ENCODE measurements around the gene CHKB. TPM values are rescaled to one million over a fixed set of nuclear protein-coding genes. Genes with fewer than 3 reads are reported as not detected.
A peak's percentile ranks its signal among the peaks of the same experiment; 100 is the strongest.

CHKB gene
- total and polyA plus RNA-seq, 2 of the 8 experiments (the other 6 are each of a cell fraction or from before 2014, with no cell fraction given) = 27.9 to 42.2 TPM

DNA sequence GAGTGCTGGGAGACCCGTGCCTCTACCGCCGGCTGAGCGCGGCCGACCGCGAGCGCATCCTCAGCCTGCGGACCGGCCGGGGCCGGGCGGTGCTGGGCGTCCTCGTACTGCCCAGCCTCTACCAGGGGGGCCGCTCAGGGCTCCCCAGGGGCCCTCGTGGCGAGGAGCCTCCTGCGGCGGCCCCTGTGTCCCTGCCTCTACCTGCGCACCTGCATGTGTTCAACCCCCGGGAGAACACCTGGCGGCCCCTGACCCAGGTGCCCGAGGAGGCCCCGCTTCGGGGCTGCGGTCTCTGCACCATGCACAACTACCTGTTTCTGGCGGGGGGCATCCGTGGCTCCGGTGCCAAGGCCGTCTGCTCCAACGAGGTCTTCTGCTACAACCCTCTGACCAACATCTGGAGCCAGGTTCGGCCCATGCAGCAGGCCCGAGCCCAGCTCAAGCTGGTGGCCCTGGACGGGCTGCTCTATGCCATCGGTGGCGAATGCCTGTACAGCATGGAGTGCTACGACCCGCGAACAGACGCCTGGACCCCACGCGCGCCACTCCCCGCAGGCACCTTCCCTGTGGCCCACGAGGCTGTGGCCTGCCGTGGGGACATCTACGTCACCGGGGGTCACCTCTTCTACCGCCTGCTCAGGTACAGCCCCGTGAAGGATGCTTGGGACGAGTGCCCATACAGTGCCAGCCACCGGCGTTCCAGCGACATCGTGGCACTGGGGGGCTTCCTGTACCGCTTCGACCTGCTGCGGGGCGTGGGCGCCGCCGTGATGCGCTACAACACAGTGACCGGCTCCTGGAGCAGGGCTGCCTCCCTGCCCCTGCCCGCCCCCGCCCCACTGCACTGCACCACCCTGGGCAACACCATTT, 33.5 kb downstream of the CHKB start:
- no peaks in the 10 kb centered on the region for H3K36me3 ChIP-seq (ENCODE audit: control insufficient read depth in 2 of 4, insufficient read depth in 4 of 4, low read length in 3 of 4)
- no peak overlapping the region for H3K4me3 ChIP-seq (ENCODE audit: extremely low read depth in 1 of 4, insufficient read depth in 2 of 4, low read depth in 3 of 4, low read length in 4 of 4)
- H2BK15ac ChIP-seq (ENCODE audit: low read length) = no peak overlapping the region
- WGBS, 2 experiments (ENCODE audit: extremely low coverage in 1 of 2, insufficient coverage in 1 of 2, insufficient read length in 1 of 2, insufficient replicate concordance in 2 of 2, low coverage in 1 of 2, low lambda C conversion rate in 2 of 2, missing lambda C conversion rate in 1 of 2) = 91% methylated on average over 51 of the region's 68 CpGs; no CpG with 5 or more reads in 1 of the 2 experiments
- no peak overlapping the region for H3K23ac ChIP-seq (ENCODE audit: insufficient read length)
- peaks cover 0 to 5% (median 0%) of the 10 kb centered on the region in 4 experiments; a peak in 1 of 7 replicates for H3K4me1 ChIP-seq (replicated peaks in 1 of 4; ENCODE audit: control insufficient read depth in 3 of 4, insufficient read depth in 4 of 4, low read length in 3 of 4)
- no peak overlapping the region for H2BK120ac ChIP-seq (replicated peaks; ENCODE audit: low read depth, low read length)
- no peak overlapping the region; the same call in 1 of the 2 replicates for H2AFZ ChIP-seq (ENCODE audit: low read length)
- H3K9ac ChIP-seq (replicated peaks in 1 of 4; ENCODE audit: extremely low read depth in 1 of 4, low read depth in 3 of 4, low read length in 3 of 4) = no peak overlapping the region
- H3K23me2 ChIP-seq (ENCODE audit: low read depth, low read length) = no peaks in the 10 kb centered on the region
- FAIRE-seq = no peak
- no peak overlapping the region for H3K56ac ChIP-seq (replicated peaks; ENCODE audit: insufficient read length, low read depth, low read length)
- H3K18ac ChIP-seq (ENCODE audit: extremely low read depth, low read length) = no peak overlapping the region
- H4K20me1 ChIP-seq (replicated peaks in 1 of 2; ENCODE audit: control insufficient read depth in 1 of 2, insufficient read depth in 2 of 2, low read length in 2 of 2) = no peaks in the 10 kb centered on the region
- H3K4me2 ChIP-seq (ENCODE audit: insufficient read depth in 1 of 2, low read depth in 2 of 2, low read length in 2 of 2) = no peak overlapping the region
- no peaks in the 10 kb centered on the region for H3K79me1 ChIP-seq (ENCODE audit: low read depth, low read length)
- ChIA-PET CTCF (ENCODE audit: partially characterized antibody) (interaction anchor here (0.8 to 2.2 kb wide), 7 partner anchors 14 to 226 kb away, joined by 3 to 9 read pairs (median 3); no protein-coding TSS in a partner anchor), POLR2A (ENCODE audit: partially characterized antibody) (no interaction called here)
- H4K8ac ChIP-seq (ENCODE audit: extremely low read depth, insufficient read depth, low read length) = no peak overlapping the region; the same call in 1 of the 2 replicates
- H4K5ac ChIP-seq (ENCODE audit: insufficient read length, low read depth, low read length) = no peak overlapping the region
- H3K9me3 ChIP-seq (ENCODE audit: insufficient read depth in 2 of 2, low read depth in 1 of 2, low read length in 1 of 2) = no peaks in the 10 kb centered on the region
- H4K91ac ChIP-seq (replicated peaks; ENCODE audit: insufficient read length, low read length) = no peak overlapping the region
- no peak overlapping the region for H3K27ac ChIP-seq (ENCODE audit: low read depth, low read length)
- no peak overlapping the region for H2BK20ac ChIP-seq (ENCODE audit: low read length)
- no peaks in the 10 kb centered on the region for H3K79me2 ChIP-seq (ENCODE audit: control insufficient read depth in 1 of 2, insufficient read depth in 2 of 2, low read length in 2 of 2)
- 0 out of 2 replicates have a peak overlapping the region, but pooled peaks have one; percentile 2 for H2BK12ac ChIP-seq (ENCODE audit: low read depth, low read length)
- no peak overlapping the region for H2BK5ac ChIP-seq (ENCODE audit: low read depth, low read length)
- H3K27me3 ChIP-seq (replicated peaks in 1 of 4; ENCODE audit: control insufficient read depth in 3 of 4, extremely low read depth in 1 of 4, insufficient read depth in 3 of 4, low read length in 3 of 4) = peaks cover 0 to 13% (median 7%) of the 10 kb centered on the region in 4 experiments; a peak in 5 of 7 replicates
- H3K14ac ChIP-seq (ENCODE audit: insufficient read length) = no peak overlapping the region
- DNase-seq (ENCODE audit: low read depth in 1 of 2, low spot score in 2 of 2) = peak in 1 of 2 experiments; percentile 56
- H3K4ac ChIP-seq (replicated peaks; ENCODE audit: insufficient read length, low read depth, low read length) = no peak overlapping the region
- no peak overlapping the region for H2AK5ac ChIP-seq (ENCODE audit: low read depth, low read length)
- TF ChIP-seq PHF8 (conservative IDR thresholded peaks at IDR 0.05; ENCODE audit: low read depth, low read length) (no peak), NANOG (IDR thresholded peaks at IDR 0.05; ENCODE audit: insufficient read depth, low read depth, low read length, poor library complexity, severe bottlenecking) (no peak), CHD1 (IDR thresholded peaks at IDR 0.05; ENCODE audit: low read depth, low read length) (no peak), SRF (IDR thresholded peaks at IDR 0.05; ENCODE audit: low read depth, low read length) (no peak), SAP30 (IDR thresholded peaks at IDR 0.05; ENCODE audit: insufficient read depth, insufficient replicate concordance, low read length) (no peak), CHD2 (IDR thresholded peaks at IDR 0.05; ENCODE audit: low read length) (no peak), TAF1 (IDR thresholded peaks at IDR 0.05; ENCODE audit: low read depth, low read length) (no peak), YY1 (IDR thresholded peaks at IDR 0.05; ENCODE audit: low read depth, low read length) (no peak), ASH2L (IDR thresholded peaks at IDR 0.05; ENCODE audit: low read length) (no peak), SIX5 (IDR thresholded peaks at IDR 0.05; ENCODE audit: low read depth, low read length) (no peak), TBP (IDR thresholded peaks at IDR 0.05; ENCODE audit: low read depth, low read length) (no peak), RXRA (IDR thresholded peaks at IDR 0.05; ENCODE audit: insufficient read depth, low read depth, low read length) (no peak)
